Urothelium cell line (cell line): Measurements from ENCODE around the gene HSCB.
A peak's percentile ranks its signal among the peaks of the same experiment; 100 is the strongest.
"Not testable (repeated sequence)": the region's sequence is repeated elsewhere in the genome, so short reads cannot be mapped to it uniquely, and the experiment has no call there.

Source experiments
- DNase-seq: peaks from one replicate; pipeline ENCODE4 v3.0.0; 2011; ENCODE audit warnings: low spot score, mixed read lengths
- FAIRE-seq: peaks from 2 replicates; lab custom pipeline; 2011; peaks lifted over from hg19 to GRCh38; lab: Jason Lieb, UNC

Gene HSCB

DNA sequence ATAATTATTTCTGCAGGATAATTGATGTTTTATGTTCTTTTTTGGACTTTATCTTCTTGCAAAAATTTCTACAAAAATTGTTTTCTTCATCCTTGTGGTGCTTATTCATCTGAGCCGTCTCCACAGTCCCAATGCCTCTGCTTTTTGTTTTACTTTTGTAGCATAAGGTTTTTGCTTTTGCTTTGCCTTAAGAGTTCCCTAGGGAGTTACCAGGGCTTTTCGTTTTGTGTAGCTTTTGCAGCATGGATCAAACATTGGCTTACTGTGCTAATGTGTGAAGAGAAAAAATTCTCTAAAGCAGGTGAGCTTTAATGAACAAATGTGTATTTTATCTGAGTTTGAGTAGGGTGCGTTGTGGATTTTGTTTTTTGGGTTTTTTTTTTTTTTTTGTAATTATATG is 46.8 kb downstream of the HSCB start:
- no peak for FAIRE-seq
- no peak for DNase-seq

DNA sequence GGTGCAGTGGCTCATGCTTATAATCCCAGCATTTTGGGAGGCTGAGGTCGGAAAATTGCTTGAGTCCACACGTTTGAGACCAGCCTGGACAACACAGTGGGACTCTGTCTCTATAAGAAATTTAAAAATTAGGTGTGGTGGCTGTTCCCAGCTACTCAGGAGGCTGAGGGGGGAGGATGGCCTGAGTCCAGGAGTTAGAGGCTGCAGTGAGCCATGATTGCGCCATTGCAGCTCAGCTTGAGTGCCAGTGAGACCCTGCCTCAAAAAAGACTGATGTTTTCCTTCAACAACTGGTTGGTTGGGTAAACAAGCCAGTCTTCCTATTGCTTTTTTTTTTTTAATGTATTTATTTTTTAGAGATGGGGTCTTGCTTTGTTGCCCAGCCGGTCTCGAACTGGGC is 49.3 kb downstream of the HSCB start:
- DNase-seq (no peak), FAIRE-seq (no peak)

DNA sequence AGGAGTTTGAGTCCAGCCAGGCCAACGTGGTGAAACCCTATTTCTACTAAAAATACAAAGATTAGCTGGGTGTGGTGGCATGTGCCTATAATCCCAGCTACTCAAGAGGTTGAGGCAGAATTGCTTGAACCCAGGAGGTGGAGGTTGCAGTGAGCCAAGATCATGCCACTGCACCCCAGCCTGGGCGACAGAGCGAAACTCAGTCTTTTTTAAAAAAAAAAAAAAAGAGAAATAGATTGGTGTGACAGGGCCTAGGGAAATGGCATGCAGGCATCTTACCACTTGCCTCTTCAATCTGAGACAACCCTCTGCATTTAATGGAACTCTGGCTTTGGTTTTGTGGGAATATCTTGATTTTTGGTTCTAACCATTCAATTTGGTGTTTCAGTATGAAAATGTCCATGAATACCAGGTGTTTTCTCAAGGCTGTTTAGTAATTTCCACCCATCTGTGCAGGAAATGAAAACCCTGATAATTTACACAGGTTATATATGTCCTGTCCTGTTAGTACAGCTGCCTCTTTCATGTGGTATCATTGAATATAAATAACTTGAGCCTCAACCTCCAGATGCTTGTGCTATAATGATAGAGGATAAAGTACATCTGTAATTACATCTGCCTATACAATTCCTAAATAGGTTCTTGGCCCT is 50.1 kb downstream of the HSCB start:
- DNase-seq (no peak), FAIRE-seq (no peak)

DNA sequence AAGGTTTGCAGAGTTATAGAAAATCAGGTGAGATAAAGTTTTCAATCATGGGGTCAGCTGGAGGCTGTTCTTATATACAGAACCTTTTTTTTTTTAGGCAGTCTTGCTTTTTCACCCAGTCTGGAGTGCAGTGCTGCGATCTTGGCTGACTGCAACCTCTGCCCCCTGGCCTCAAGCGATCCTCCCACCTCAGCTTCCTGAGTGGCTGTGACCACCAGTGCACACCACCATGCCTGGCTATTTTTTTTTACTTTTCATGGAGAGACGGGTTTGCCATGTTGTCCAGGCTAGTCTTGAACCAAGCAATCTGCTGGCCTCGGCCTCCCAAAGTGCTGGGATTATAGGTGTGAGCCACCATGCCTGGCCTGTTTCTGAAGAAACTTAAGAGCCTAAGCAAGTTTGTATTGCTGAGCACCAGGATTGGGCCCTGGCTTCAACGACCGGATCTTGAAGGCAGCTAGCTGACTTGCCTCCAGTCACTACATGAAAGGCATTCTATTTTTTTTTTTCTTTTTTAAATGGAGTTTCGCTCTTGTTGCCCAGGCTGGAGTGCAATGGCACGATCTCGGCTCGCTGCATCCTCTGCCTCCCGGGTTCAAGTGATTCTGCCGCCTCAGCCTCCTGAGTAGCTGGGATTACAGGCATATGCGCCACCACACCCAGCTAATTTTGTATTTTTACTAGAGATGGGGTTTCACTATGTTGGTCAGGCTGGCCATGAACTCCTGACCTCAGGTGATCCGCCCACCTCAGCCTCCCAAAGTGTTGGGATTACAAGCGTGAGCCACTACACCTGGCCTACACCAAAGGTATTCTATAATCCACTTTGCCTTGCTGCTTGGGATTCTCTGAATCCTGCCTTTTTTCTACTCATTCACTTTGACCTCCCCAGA is 50.9 kb downstream of the HSCB start:
- DNase-seq = no peak
- no peak for FAIRE-seq

DNA sequence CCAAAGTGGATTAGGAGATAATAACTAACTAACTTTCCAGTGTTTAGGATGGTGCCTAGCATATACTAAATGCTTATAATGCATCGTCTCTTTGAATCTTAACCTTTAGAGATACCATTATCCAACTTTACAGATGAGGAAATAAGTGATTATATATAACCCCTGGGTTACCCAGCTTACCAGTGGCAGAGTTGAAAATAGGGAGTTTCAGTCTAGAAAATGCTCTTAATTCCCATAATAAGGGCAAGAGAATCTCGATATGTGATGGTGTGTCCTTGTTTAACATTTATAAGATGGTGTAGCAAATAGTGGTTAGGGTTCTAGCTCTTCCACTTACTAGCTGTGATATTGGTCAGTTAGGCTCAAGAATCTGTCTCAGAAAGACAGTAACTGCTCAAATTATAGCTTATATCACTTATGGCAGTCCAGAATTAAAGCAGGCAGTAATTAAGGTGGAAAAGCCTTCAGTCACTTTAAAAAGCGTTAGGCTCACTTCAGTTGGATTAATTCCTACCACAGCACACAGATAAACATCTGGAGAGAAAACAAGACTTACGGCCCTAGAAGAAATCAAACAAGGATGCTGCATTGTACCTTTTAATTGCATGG is 52.2 kb downstream of the HSCB start:
- no peak for DNase-seq
- FAIRE-seq = no peak

DNA sequence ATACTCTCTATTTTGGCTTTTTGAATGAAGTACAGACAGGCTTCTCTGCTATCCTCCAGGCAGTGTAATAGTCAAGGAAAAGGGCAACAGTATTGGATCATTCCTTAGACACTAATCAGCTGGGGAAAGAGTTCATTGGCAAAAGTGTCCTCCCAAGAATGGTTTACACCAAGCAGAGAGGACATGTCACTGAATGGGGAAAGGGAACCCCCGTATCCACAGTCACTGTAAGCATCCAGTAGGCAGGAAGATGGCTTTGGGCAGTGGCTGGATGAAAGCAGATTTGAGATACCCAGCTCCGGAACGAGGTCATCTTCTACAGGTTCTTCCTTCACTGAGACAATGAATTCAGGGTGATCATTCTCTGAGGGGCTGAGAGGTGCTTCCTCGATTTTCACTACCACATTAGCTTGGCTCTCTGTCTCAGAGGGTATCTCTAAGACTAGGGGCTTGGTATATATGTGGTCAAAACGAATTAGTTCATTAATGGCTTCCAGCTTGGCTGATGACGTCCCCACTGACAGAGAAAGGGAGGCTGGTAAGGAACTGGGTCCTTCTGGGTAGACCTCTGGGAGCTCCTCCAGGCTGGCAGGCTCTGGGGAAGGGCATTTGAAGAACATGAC is 53.3 kb downstream of the HSCB start:
- DNase-seq (no peak), FAIRE-seq (no peak)

DNA sequence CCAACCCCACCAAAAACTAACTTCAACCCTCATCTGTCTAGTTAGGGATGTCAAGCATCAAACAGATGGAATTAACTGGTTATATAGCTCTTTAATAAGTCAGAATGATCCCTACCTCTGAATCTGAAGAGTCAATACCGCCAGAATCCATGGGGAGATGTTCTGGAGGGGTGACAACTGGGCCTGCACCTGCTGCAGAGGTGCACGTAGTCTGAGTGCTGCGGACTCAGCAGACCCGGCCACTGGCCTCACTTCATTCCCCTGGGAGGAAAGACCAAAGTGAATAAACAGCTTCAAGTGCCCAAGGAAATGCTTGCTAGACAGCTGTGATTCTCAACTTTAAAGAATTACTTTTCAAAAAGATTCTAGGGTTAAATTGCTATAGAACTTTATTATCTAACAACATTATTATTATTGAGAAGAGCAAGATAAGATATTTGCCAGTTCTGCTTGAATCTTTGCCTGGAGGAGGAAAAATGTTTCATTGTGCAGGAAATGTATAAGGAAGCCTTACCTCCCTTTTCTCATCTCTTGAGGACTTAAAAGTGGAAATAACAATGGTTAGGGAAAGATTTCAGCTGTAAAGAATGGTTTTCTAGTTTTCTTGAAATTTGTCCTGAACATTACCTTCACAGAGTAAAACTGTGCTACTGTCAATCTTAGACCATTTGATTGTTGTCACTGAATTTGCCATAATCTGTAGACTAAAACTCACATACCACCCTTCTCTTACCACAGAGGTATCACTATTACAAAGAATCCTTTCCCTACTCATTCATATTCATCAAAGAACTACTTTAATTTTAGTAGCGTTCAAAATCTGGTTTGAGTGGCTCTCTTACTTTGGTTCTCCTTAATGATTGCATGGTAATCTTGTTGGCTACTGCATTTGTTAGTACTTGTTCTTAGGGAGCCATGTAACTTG is 54.4 kb downstream of the HSCB start:
- FAIRE-seq (no peak), DNase-seq (no peak)

DNA sequence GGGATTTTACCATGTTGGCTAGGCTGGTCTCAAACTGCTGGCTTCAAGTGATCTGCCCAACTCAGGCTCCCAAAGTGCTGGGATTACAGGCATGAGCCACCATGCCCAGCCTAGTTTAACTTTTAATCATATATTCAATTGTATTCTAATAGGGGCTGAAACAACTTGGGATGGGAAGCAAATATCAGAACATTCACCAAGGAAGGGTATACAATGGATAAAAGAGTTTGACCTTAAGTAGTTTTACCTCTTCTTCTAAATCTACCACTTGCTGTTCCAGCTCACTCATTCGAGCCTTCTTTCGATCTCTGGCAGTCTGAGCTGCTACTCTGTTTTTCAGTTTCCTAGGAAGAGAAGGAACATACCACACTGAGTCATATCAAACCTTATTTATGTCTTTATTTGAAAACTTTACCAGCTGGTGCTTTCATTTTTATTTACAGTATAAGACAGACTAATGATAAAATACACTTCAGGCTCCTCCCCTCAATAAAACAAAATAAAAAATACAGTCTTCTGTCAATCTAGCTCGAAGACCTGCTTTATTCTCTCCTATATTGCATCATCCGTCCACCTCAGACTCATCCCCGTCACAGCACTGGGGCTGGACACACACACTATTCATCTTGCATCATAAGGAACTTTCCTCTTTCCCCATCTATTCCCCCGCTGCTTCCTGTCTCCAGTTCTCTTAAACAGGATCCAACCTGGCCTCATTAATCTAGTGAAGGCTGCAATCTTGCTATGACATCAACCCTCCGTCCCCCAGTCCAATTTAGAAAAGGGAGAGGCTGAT is 57.2 kb downstream of the HSCB start:
- DNase-seq (peak; percentile 50), FAIRE-seq (no peak)

DNA sequence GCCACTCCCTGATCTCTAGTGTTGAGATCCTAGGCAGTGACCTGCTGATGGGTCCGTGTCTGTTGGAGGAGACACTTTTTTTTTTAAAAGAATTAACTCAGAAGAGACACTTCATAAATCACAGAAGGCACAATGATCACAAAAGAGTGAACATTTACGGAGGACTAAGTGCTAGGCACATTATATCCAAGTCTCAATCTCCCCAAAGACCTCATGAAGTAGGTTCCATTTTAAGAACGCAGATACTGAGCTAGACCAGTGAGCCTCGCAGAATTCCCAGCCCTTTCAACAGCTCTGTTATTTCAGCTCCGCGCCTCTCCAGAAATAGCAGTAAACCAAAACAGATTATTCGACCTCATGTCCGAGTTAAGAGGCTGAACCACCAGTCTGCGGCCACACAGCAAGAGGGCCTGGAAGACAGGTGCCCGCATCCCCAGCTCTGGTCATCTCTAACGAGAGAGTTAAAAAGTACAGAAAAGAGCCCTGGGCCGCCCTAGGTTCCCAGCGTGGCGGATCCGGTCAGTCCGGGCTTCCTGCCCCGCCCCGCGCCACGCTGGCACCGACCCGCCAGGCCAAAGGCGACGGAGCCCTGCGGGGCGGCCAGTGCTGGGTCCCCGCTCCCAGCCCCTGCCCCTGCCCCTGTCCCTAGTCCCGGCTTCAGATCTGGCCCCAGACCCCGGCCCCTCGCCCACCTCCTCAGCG is 57.9 kb downstream of the HSCB start:
- FAIRE-seq (no peak), DNase-seq (peak; percentile 69)

DNA sequence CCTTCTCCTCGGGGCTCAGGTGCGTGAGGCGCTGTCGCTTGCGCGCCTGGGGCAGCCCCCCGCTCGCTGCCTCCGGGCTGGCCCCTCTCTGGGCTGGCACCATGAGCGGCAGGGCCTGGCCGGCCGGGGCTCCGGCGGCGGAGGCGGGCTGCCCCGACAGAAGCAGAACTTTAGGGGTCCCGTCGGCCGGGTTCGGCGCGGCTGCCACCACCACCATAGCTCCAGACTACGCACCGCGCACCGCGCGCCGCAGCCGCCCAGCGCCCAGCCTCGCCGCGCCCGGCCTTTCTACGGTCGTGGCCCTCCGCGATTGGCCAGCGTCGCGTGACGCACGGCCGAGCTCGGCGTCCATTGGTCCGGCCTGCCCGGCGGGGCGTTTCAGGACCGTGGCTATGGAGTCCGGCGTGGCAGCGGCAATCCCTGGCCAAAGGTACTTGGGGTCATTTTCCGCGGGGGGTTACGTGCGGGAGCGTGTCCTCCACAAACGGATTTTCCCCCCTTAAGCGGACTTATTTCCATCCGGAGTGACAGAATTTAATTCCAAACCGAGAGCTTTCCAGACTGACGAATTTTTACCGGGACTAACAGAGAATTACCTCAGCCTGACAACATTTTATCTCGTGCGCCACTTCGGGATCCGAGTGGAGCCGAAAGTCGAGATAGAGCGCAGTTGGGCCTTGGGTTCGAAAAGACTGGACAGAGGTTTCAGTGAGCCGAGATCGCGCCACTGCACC is 58.6 kb downstream of the HSCB start, which contains the start of gene XBP1:
TSS of gene XBP1 (minus strand) at position 262 of the 734 bp plus-strand sequence.
- FAIRE-seq = peak; percentile 98

DNA sequence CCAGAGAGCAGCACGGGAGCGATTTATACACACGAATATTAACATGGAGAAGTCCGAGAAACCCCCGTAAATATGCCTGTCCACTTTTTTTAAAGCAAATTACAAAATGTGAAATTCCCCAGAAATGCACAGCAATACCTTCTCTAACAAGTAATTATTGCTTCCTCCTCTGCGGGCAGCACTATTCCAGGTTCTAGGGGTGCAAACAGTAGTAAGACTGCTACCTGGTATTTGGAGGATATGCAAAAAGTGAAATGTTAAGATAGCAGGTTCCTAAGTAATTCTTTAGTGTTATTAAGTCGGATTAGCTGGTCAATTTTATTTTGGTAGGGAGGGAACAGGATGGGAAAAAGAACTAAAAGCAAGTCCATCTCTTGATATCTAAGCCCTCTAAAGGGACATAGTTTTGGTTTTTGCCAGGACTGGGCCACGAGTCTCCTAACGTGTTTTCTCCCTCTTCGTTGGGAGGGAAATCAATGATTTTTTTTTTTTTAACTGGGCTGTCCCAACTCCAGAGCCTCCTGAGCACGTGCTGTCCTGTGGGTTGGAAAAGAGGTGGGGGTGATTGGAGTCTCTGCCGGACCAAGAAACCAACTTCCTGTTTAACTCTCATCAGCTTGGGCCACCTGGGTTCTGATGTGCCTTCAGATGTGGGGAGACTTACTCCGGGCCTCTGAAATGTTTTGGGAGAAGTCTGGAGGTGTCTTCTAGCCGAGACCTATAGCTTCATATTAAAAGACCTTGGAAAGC is 60.2 kb downstream of the HSCB start:
- FAIRE-seq (no peak), DNase-seq (peak; percentile 20)

More for the DNA sequence above, 58.6 kb downstream of the HSCB start, which contains the start of gene XBP1:
- DNase-seq = peak; percentile 99

DNA sequence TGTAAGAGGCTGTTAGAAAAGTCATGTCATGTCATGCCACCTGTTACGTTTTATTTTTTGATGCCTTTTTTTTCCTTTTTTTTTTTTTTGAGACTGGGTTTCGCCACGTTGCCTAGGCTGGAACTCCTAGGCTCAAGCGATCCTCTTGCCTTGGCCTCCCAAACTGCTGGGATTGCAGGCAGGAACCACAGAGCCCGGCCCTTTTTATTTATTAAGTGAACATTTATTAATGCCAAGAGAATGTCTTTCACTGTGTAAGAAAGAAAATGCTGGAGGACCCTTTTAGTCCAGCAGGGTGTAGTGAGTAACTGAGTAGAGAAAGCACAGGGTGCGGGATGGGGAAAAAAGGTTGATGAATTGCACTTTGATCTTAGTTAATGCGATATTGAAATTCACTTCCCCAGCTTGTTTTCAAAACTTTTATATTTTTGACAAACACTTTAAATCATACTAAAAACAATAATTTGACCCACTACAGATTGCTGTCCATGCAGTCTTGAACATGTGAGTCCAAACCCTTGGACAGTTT is 60.8 kb downstream of the HSCB start:
- FAIRE-seq = no peak
- DNase-seq = peak; percentile 15

DNA sequence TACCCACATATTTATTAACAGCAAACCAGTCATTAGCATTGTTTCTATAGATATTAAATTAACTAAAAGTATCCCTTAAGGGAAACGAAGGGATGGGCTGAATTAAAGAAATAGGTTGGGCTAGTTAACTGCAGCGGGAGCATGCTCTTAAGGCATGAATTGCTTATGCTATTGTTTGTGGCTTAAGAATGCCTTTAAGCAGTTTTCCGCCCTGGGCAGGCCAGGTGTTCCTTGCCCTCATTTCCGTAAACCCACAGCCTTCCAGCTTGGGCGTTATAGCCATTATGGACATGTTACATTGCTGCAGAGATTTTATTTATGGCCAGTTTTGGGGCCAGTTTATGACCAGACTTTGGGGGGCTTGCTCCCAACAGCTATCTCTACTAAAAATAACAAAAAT is 63.6 kb downstream of the HSCB start:
- not testable (repeated sequence) for FAIRE-seq

More for the DNA sequence above, 63.6 kb downstream of the HSCB start:
- DNase-seq = not testable (repeated sequence)
